ENCODE results near the gene MEOX2.

Gene MEOX2

GRCh38 chr7:15681631-15682030 is 4.9 kb downstream of the MEOX2 start:
- no peak for DNase-seq (ENCODE audit: low read depth in 2 of 3, low spot score in 1 of 3)

GRCh38 chr7:15681186-15681585 is 5.3 kb downstream of the MEOX2 start:
- no peak for DNase-seq (ENCODE audit: low read depth in 2 of 3, low spot score in 1 of 3)

- DNase-seq (ENCODE audit: low read depth in 2 of 3, low spot score in 1 of 3) = no peak
Measured at GRCh38 chr7:15680446-15680845, 6.0 kb downstream of the MEOX2 start.

- DNase-seq (ENCODE audit: low read depth in 2 of 3, low spot score in 1 of 3) = no peak
Measured at GRCh38 chr7:15679306-15679705, 7.2 kb downstream of the MEOX2 start.

GRCh38 chr7:15678653-15679052 is 7.8 kb downstream of the MEOX2 start:
- DNase-seq (ENCODE audit: low read depth in 2 of 3, low spot score in 1 of 3) = no peak

- DNase-seq (ENCODE audit: low read depth in 2 of 3, low spot score in 1 of 3) = no peak
Measured at GRCh38 chr7:15675379-15675778, 11.1 kb downstream of the MEOX2 start.

GRCh38 chr7:15674586-15674985 is 11.9 kb downstream of the MEOX2 start:
- no peak for DNase-seq (ENCODE audit: low read depth in 2 of 3, low spot score in 1 of 3)

GRCh38 chr7:15669443-15670090 is 16.9 kb downstream of the MEOX2 start:
- DNase-seq (ENCODE audit: low read depth in 2 of 3, low spot score in 1 of 3) = no peak

- no peak for DNase-seq (ENCODE audit: low read depth in 2 of 3, low spot score in 1 of 3)
Measured at GRCh38 chr7:15667991-15668390, 18.5 kb downstream of the MEOX2 start.

GRCh38 chr7:15662451-15662850 is 24.0 kb downstream of the MEOX2 start:
- no peak for DNase-seq (ENCODE audit: low read depth in 2 of 3, low spot score in 1 of 3)

GRCh38 chr7:15658247-15658646 is 28.2 kb downstream of the MEOX2 start:
- DNase-seq (ENCODE audit: low read depth in 2 of 3, low spot score in 1 of 3) = no peak

GRCh38 chr7:15652776-15653290 is 33.6 kb downstream of the MEOX2 start:
- DNase-seq (ENCODE audit: low read depth in 2 of 3, low spot score in 1 of 3) = no peak

GRCh38 chr7:15651693-15652092 is 34.8 kb downstream of the MEOX2 start:
- DNase-seq (ENCODE audit: low read depth in 2 of 3, low spot score in 1 of 3) = no peak

GRCh38 chr7:15650787-15651186 is 35.7 kb downstream of the MEOX2 start:
- DNase-seq (ENCODE audit: low read depth in 2 of 3, low spot score in 1 of 3) = no peak

GRCh38 chr7:15648461-15648961 is 38.0 kb downstream of the MEOX2 start:
- no peak for DNase-seq (ENCODE audit: low read depth in 2 of 3, low spot score in 1 of 3)

- no peak for DNase-seq (ENCODE audit: low read depth in 2 of 3, low spot score in 1 of 3)
Measured at GRCh38 chr7:15647309-15647708, 39.2 kb downstream of the MEOX2 start.

- no peak for DNase-seq (ENCODE audit: low read depth in 2 of 3, low spot score in 1 of 3)
Measured at GRCh38 chr7:15643000-15643705, 43.3 kb downstream of the MEOX2 start.

- no peak for DNase-seq (ENCODE audit: low read depth in 2 of 3, low spot score in 1 of 3)
Measured at GRCh38 chr7:15628876-15629275, 57.6 kb downstream of the MEOX2 start.

- no peak for DNase-seq (ENCODE audit: low read depth in 2 of 3, low spot score in 1 of 3)
Measured at GRCh38 chr7:15626041-15626440, 60.4 kb downstream of the MEOX2 start.

- no peak for DNase-seq (ENCODE audit: low read depth in 2 of 3, low spot score in 1 of 3)
Measured at GRCh38 chr7:15625466-15625865, 61.0 kb downstream of the MEOX2 start.

- DNase-seq (ENCODE audit: low read depth in 2 of 3, low spot score in 1 of 3) = no peak
Measured at GRCh38 chr7:15621468-15621867, 65.0 kb downstream of the MEOX2 start.

- no peak for DNase-seq (ENCODE audit: low read depth in 2 of 3, low spot score in 1 of 3)
Measured at GRCh38 chr7:15620491-15621185, 65.8 kb downstream of the MEOX2 start.
